ENCODE results near the gene MRPL53.
"Not testable (repeated sequence)": the region's sequence is repeated elsewhere in the genome, so short reads cannot be mapped to it uniquely, and the experiment has no call there.

MRPL53 gene

GRCh38 chr2:74481431-74481830 is 9.0 kb upstream of the MRPL53 start:
- no peak for DNase-seq

- no peak for DNase-seq
Observed at GRCh38 chr2:74474899-74475298, 2.4 kb upstream of the MRPL53 start.

- DNase-seq: no peak
Observed at GRCh38 chr2:74474481-74474880, 2.0 kb upstream of the MRPL53 start.

GRCh38 chr2:74472945-74473258 is 422 bp upstream of the MRPL53 start:
- no peak for DNase-seq

GRCh38 chr2:74471332-74472065 is 981 bp downstream of the MRPL53 start:
- no peak for DNase-seq

GRCh38 chr2:74470742-74471141 is 1.7 kb downstream of the MRPL53 start:
- DNase-seq: not testable (repeated sequence)

- DNase-seq: no peak
Observed at GRCh38 chr2:74464406-74464805, 8.1 kb downstream of the MRPL53 start.

GRCh38 chr2:74462786-74463105 is 9.7 kb downstream of the MRPL53 start:
- no peak for DNase-seq

GRCh38 chr2:74462054-74462785 is 10.3 kb downstream of the MRPL53 start:
- no peak for DNase-seq

- no peak for DNase-seq
Observed at GRCh38 chr2:74461187-74462053, 11.1 kb downstream of the MRPL53 start.

- DNase-seq: not testable (repeated sequence)
Observed at GRCh38 chr2:74460187-74460586, 12.3 kb downstream of the MRPL53 start.

GRCh38 chr2:74459503-74460118 is 12.9 kb downstream of the MRPL53 start:
- DNase-seq: not testable (repeated sequence)

- no peak for DNase-seq
Observed at GRCh38 chr2:74458938-74459363, 13.5 kb downstream of the MRPL53 start.

GRCh38 chr2:74458132-74458937 is 14.1 kb downstream of the MRPL53 start, which contains the start of gene WBP1:
Gene WBP1 (plus strand): TSS chr2:74458438. CDS start chr2:74458603, 165 bp downstream.
- DNase-seq: peak; percentile 98

- peak; percentile 18 for DNase-seq
Observed at GRCh38 chr2:74457549-74458131, 14.8 kb downstream of the MRPL53 start.

- DNase-seq: no peak
Observed at GRCh38 chr2:74457129-74457548, 15.3 kb downstream of the MRPL53 start.

GRCh38 chr2:74454654-74455511 is 17.6 kb downstream of the MRPL53 start, which contains the start of gene INO80B:
Gene INO80B (plus strand): TSS chr2:74455087. CDS start chr2:74455117, 30 bp downstream.
- peak; percentile 92 for DNase-seq

GRCh38 chr2:74450570-74451190 is 21.8 kb downstream of the MRPL53 start:
- no peak for DNase-seq

- DNase-seq: no peak
Observed at GRCh38 chr2:74448771-74449170, 23.7 kb downstream of the MRPL53 start.
